HUES64 (cell line): ENCODE measurements around the gene TRIM71.
"Not testable (repeated sequence)": the region's sequence is repeated elsewhere in the genome, so short reads cannot be mapped to it uniquely, and the experiment has no call there.

ENCODE experiments used
- H3K27ac ChIP-seq: 2 replicates; pipeline ENCODE4 v1.7.0; 2013; ENCODE audit warnings: low read depth, low read length, inconsistent platforms
- H3K27me3 ChIP-seq: 2 replicates; pipeline ENCODE4 v1.6.1; 2013; ENCODE audit warnings: mild to moderate bottlenecking, low read length; ENCODE audit not compliant: insufficient read depth
- H3K36me3 ChIP-seq: 2 replicates; pipeline ENCODE4 v1.6.1; 2013; ENCODE audit warnings: mild to moderate bottlenecking, low read length; ENCODE audit not compliant: insufficient read depth
- H3K4me1 ChIP-seq: 2 replicates; pipeline ENCODE4 v1.6.1; 2013; ENCODE audit warnings: mild to moderate bottlenecking, low read length, moderate library complexity; ENCODE audit not compliant: insufficient read depth
- H3K4me3 ChIP-seq: 2 replicates; pipeline ENCODE4 v1.5.1; 2013; ENCODE audit warnings: mild to moderate bottlenecking, low read length, moderate library complexity
- H3K9ac ChIP-seq: 2 replicates; pipeline ENCODE4 v1.6.1; 2013; ENCODE audit warnings: mild to moderate bottlenecking, low read depth, low read length
- H3K9me3 ChIP-seq: 2 replicates; pipeline ENCODE4 v1.6.1; 2013; ENCODE audit warnings: low read depth, low read length; ENCODE audit not compliant: insufficient read depth
- WGBS: fragments of 150-250, 120-280 bp; methylation state at CpG from one replicate; pipeline ENCODE4 v1.1.7; 2013; ENCODE audit warnings: missing lambda C conversion rate; 5-methylcytosine and 5-hydroxymethylcytosine counted together

Gene TRIM71

DNA sequence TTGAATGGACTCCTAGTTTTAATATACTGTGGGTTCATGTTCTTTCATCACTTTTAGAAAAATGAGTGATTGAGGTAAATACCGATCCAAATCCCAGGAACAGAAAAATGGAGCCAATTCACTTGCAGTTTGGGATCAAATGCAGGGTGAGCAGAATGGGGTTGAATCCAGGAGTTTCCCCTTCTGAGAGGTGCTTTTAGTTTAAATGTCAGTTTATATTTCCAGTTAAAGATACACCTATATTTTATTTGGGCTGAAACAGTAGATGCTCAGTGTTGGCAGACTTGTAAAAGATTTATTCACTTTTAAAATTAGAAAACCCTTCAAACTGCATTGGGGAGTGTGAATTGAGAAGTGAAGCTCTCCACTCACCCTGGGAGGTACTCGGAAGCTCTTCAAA is 2.6 kb downstream of the TRIM71 start:
- Histone ChIP-seq H3K9ac (peak overlapping the region; percentile 98), H3K36me3 (peaks cover 57% of the 10 kb centered on the region), H3K27me3 (no peaks in the 10 kb centered on the region), H3K4me3 (peak overlapping the region; percentile 99), H3K9me3 (no peaks in the 10 kb centered on the region; the same call in 1 of the 2 replicates), H3K4me1 (peaks cover 35% of the 10 kb centered on the region), H3K27ac (peak overlapping the region; percentile 100)
- 0% methylated on average over 1 of the region's 2 CpGs for WGBS

DNA sequence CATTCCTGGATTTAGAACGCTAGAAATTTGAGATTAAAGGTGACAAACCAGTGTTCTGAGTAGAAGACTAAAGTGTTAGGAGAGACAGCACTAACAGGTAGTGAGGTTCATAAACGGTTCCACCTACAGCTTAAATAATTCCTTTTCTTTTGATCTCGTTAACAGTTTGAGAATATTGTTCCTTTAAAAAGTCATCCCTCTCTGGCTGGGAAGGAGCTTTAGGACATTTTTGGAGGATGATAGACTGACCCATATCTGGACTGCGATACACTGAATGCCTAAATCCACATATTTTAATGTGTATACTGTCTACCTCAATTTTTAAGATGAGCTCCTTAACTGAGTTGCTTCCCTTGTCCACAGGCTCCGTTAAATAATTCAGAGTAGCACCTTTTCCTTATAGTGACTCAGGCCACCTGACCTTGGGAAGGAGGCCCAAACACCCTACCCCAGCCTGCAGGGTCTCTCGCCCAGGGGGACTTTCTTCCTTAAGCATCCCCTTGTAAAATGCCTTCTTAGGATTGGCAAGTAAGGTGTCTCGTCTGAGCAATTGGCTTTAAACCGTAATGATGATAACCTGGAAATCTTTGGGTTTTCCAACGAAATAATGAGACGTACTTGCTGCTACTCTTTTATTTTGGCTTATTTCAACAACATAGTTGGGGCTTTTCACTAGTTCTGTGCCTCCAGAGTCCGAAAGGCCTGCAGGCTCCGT is 3.3 kb downstream of the TRIM71 start:
- Histone ChIP-seq H3K36me3 (peaks cover 63% of the 10 kb centered on the region), H3K27ac (peak overlapping the region; percentile 100; the same call in 1 of the 2 replicates), H3K4me1 (peaks cover 38% of the 10 kb centered on the region), H3K9me3 (no peaks in the 10 kb centered on the region; the same call in 1 of the 2 replicates), H3K4me3 (peak overlapping the region; percentile 99), H3K9ac (peak overlapping the region; percentile 98), H3K27me3 (no peaks in the 10 kb centered on the region)
- 0% methylated on average over 10 of the region's 12 CpGs for WGBS

DNA sequence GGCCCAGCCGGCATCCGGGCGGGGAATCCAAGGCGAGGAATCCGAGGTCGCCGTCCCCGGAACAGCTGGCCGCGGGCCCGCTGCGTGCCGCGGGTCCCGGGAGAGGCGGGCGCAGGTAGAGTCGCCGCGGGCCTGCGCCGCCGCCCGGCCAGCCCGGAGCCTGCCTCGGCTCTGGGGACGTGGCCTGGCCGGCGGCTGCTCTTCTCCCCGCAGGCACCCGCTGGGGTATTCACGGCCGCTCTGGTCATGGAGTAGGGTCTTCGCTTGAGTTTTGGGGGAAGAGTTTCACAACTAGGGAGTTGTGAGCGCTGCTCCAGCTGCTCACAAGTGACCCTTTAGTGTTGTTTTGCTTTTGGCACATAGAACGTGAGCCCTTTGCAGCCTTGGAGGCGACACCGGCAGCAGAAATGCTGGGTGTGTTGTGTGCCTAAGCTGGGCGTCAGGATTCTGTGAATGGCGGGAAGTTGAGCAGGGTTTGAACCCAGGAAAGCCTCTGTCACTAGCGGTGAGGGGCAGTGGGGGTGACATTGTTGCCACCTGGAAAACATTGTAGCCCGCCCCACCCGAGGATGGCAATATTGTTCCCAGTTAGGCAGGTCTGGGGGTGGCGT is 4.0 kb downstream of the TRIM71 start:
- H3K27me3 ChIP-seq: no peaks in the 10 kb centered on the region
- peaks cover 70% of the 10 kb centered on the region for H3K36me3 ChIP-seq
- H3K4me3 ChIP-seq: peak overlapping the region; percentile 99
- WGBS: 1% methylated on average over 44 of the region's 44 CpGs
- H3K9me3 ChIP-seq: no peaks in the 10 kb centered on the region; the same call in 1 of the 2 replicates
- H3K4me1 ChIP-seq: peaks cover 42% of the 10 kb centered on the region
- H3K9ac ChIP-seq: peak overlapping the region; percentile 98
- H3K27ac ChIP-seq: peak overlapping the region; percentile 100; the same call in 1 of the 2 replicates

DNA sequence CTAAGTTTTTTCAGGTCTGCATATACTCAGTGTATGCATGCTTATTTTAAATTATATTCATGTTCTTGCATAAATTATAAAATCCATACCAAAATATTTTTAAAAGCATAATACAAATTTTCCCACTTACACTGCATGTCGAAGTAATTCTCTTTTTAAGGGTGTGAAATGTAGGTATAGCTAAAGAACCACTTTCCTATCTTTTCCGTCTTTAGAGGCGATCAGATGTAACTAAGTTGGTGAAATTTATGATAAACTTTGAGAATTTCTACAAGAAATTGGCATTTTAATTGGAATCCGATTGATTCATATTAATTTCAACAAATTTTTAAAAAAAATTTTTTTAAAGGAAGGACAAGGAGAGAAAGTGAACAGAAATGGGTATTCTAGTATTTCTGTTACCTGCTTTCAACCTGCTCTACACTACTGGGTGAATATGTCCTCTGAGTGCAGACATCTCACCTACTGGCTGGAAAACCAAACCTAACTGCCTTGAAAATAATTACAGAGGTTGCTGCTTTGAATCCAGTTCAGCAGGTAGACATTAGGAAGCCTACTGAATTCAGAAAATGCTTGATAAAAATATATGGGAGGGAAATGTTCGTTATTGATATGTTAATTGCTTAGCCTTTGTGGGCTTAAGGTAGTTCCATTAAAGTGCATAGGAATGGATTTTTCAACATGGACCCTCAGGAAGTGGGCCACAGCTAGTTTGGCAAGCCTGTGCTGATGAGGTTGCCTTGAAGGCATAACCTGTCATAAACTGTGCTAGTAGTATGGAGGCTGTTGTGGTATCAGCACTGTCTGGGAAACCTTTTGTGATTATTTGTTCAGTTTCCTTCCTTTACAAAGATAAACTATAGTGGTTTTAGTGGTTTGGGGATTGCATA is 5.1 kb downstream of the TRIM71 start:
- Histone ChIP-seq H3K9me3 (no peaks in the 10 kb centered on the region; the same call in 1 of the 2 replicates), H3K36me3 (peaks cover 65% of the 10 kb centered on the region), H3K27ac (no peak overlapping the region), H3K4me1 (peaks cover 50% of the 10 kb centered on the region), H3K4me3 (peak overlapping the region; percentile 99), H3K27me3 (no peaks in the 10 kb centered on the region), H3K9ac (peak overlapping the region; percentile 98; the same call in 1 of the 2 replicates)
- WGBS: 58% methylated on average over 3 of the region's 5 CpGs

DNA sequence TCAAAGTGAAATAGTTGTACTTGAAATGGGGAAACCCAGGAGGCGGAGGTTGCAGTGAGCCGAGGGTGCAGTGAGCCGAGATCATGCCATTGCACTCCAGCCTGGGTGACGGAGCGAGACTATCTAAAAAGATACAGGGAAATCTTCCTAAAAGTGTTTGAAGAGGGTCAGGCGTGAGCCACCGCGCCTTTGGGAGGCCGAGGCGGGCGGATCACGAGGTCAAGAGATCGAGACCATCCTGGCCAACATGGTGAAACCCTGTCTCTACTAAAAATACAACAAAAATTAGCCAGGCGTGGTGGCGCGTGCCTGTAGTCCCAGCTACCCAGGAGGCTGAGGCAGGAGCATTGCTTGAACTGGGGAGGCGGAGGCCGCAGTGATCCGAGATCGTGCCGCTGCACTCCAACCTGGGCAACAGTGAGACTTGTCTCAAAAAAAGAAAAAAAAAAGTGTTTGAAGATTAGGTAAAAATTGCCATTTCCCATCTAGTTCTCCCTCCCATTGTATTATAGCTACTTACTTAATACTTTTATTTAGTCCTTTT is 5.9 kb downstream of the TRIM71 start:
- Histone ChIP-seq H3K4me3 (peak overlapping the region; percentile 99), H3K36me3 (peaks cover 60% of the 10 kb centered on the region), H3K4me1 (peaks cover 59% of the 10 kb centered on the region)
- not testable (repeated sequence) for H3K27ac ChIP-seq, H3K27me3 ChIP-seq, H3K9ac ChIP-seq, H3K9me3 ChIP-seq
- 86% methylated on average over 21 of the region's 21 CpGs for WGBS

DNA sequence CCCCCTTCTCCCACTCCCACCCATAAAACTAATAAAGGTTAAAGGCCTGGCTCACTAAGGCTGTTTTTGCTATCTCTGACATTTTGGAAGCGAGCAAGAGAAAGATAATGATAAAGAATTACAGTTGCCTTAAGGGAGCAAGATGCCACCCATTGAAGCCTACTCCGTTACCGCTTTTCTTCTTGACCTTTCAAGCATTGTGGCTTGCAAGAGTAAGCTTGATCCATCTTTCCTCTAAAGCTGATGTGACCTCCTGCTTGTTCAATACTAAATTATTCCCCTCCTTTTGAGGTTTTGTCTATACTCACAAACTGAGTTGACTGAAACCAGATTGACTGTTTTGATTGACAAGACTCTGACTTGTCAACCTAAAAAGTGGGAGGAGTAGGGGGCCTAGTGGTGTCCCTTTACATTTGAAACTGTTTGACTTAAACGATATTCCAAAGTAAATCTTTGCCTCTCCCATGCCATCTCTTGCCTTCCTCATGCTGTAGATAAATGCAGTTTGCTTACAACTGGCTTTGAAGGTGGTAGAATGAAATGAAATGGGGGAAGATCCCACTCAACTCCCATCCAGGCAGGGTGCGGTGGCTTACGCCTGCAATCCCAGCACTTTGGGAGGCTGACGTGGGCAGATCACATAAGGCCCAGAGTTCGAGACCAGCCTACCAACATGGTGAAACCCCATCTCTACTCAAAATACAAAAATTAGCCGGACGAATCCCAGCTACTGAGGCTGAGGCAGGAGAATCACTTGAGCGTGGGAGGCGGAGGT is 8.0 kb downstream of the TRIM71 start:
- Histone ChIP-seq H3K4me1 (peaks cover 68% of the 10 kb centered on the region), H3K9me3 (no peaks in the 10 kb centered on the region), H3K4me3 (peak overlapping the region; percentile 12; the same call in 1 of the 2 replicates), H3K36me3 (peaks cover 45% of the 10 kb centered on the region), H3K27me3 (no peaks in the 10 kb centered on the region), H3K9ac (no peak overlapping the region), H3K27ac (no peak overlapping the region)
- 91% methylated on average over 11 of the region's 12 CpGs for WGBS

DNA sequence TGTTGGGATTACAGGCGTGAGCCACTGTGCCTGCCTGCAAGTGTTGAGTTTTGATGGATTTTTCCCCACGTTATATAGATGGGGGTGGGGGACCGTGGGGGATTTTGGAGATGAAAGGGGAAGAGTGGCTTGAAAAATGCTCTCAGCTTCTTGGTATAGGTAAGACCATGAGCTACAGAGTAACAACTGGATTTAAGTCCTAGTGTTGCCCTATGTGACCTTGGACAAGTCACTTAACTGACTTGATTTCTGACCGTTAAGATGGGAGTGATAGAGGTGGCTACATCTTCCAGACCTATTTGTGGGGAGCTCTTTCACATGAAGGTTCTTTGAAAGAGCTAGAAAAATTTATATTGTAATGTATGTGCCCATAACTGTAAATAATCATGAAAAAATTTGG is 13.3 kb downstream of the TRIM71 start:
- Histone ChIP-seq H3K27me3 (no peaks in the 10 kb centered on the region), H3K4me1 (peaks cover 76% of the 10 kb centered on the region), H3K27ac (no peak overlapping the region), H3K9me3 (no peaks in the 10 kb centered on the region), H3K36me3 (peaks cover 24% of the 10 kb centered on the region), H3K9ac (no peak overlapping the region), H3K4me3 (no peak overlapping the region; the same call in 1 of the 2 replicates)
- WGBS: 81% methylated on average over 4 of the region's 4 CpGs

DNA sequence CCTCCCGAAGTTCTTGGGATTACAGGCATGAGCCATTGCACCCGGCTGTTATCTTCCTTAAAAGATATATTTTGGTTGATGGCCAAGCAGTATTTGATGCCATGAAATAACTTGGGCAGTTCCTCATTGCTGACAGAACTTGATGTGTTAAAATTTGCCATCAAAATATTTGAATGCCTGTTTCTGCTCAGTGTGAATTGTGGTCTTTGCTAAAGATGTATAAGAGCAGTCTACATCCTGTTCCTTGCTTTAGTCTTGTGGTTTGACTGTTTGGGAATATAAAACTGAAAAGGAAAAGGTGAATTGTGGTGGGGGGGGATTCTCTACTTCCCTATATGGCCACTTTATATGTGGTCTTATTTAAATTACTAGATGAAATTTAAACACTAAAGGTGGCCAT is 14.0 kb downstream of the TRIM71 start:
- Histone ChIP-seq H3K4me3 (peak overlapping the region; percentile 15; the same call in 1 of the 2 replicates), H3K9ac (no peak overlapping the region), H3K27ac (peak overlapping the region; percentile 0; the same call in 1 of the 2 replicates), H3K27me3 (no peaks in the 10 kb centered on the region), H3K36me3 (peaks cover 17% of the 10 kb centered on the region), H3K4me1 (peaks cover 78% of the 10 kb centered on the region), H3K9me3 (no peaks in the 10 kb centered on the region)
- 89% methylated on average over 2 of the region's 2 CpGs for whole genome bisulfite sequencing

DNA sequence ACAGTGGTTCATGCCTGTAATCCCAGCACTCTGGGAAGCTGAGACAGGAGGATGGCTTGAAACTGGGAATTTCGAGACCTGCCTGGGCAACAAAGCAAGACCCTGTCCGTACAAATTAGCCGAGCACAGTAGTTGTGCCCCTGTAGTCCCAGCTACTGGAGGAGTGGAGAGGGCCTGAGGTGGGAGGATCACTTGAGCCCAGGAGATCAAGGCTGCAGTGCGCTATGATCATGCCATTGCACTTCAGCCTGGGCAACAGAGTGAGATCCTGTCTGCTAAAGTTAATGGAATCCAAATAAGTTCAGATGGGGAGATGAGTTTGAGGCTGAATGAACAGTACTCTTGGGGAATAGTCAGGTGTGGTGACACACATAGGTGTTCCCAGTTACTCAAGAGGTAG is 14.4 kb downstream of the TRIM71 start:
- Histone ChIP-seq H3K36me3 (peaks cover 20% of the 10 kb centered on the region), H3K27ac (peak overlapping the region; percentile 0; the same call in 1 of the 2 replicates), H3K9ac (no peak overlapping the region), H3K9me3 (no peaks in the 10 kb centered on the region), H3K4me3 (peak overlapping the region; percentile 15; the same call in 1 of the 2 replicates), H3K4me1 (peaks cover 81% of the 10 kb centered on the region), H3K27me3 (no peaks in the 10 kb centered on the region)
- 81% methylated on average over 4 of the region's 4 CpGs for WGBS

DNA sequence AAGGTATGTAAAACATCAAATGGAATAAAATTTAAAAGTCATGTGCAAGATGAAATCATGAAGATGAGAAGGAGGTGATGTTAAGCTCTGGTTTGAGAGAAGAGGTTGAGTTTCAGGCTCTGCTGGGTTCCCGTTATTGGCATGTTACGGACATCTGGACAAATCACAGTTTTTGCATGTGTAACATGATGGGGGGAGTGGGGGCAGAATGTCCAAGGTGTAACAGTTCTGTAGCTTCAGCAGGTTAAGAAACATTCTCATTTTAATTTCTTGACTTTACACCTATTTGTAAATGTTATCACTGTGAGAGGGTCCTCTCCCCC is 17.2 kb downstream of the TRIM71 start:
- WGBS: 40% methylated on average over 2 of the region's 2 CpGs

More for the DNA sequence above, 17.2 kb downstream of the TRIM71 start:
- peak overlapping the region; percentile 33; the same call in 1 of the 2 replicates for H3K9ac ChIP-seq
- H3K4me3 ChIP-seq: peak overlapping the region; percentile 39
- peak overlapping the region; percentile 77; the same call in 1 of the 2 replicates for H3K27ac ChIP-seq
- no peaks in the 10 kb centered on the region for H3K9me3 ChIP-seq
- H3K4me1 ChIP-seq: peaks cover 87% of the 10 kb centered on the region
- H3K36me3 ChIP-seq: peaks cover 20% of the 10 kb centered on the region
- no peaks in the 10 kb centered on the region for H3K27me3 ChIP-seq
